HepG2 (cell line): ENCODE results near the gene RNASE8. TPM values are rescaled to one million over a fixed set of nuclear protein-coding genes. Genes with fewer than 3 reads are reported as not detected.
A peak's percentile ranks its signal among the peaks of the same experiment; 100 is the strongest.

Experiments
- ATF7 ChIP-seq, 2 experiments: fragments of 450-650 bp in 1 of 2; sonication (generic) in 1 of 2; formaldehyde crosslinking in 1 of 2; IDR thresholded peaks; 2 replicates each; pipeline versions ENCODE4 v1.4.0 to v1.6.1; 2016 to 2020; ENCODE audit warnings: antibody characterized with exemption in 1 of 2, mild to moderate bottlenecking in 1 of 2, missing genetic modification reagents in 1 of 2
- BRD4 ChIP-seq: sonication (generic); formaldehyde crosslinking; IDR thresholded peaks from 2 replicates; pipeline ENCODE4 v1.4.0; 2020; ENCODE audit warnings: missing genetic modification reagents
- EEA1 ChIP-seq: sonication (generic); formaldehyde crosslinking; IDR thresholded peaks from 2 replicates; pipeline ENCODE4 v1.5.1; 2020; ENCODE audit warnings: mild to moderate bottlenecking, missing genetic modification reagents, borderline replicate concordance
- EED ChIP-seq: sonication (generic); formaldehyde crosslinking; IDR thresholded peaks from 2 replicates; pipeline ENCODE4 v1.5.0; 2020; ENCODE audit warnings: mild to moderate bottlenecking, missing genetic modification reagents
- ELF3 ChIP-seq: IDR thresholded peaks from 2 replicates; pipeline ENCODE4 v1.6.1; 2016; ENCODE audit warnings: missing genetic modification reagents, missing compliant biosample characterization
- FOSL1 ChIP-seq: sonication (generic); formaldehyde crosslinking; IDR thresholded peaks from 2 replicates; pipeline ENCODE4 v1.9.0; 2021; ENCODE audit warnings: missing genetic modification reagents, borderline replicate concordance
- HNRNPH1 ChIP-seq: fragments of 200-400 bp; formaldehyde crosslinking; optimal IDR thresholded peaks from 2 replicates; pipeline ENCODE3; 2017; ENCODE audit warnings: mild to moderate bottlenecking, low read depth, low read length
- MYPOP ChIP-seq: sonication (generic); formaldehyde crosslinking; IDR thresholded peaks from 2 replicates; pipeline ENCODE4 v1.8.1; 2023; ENCODE audit warnings: mild to moderate bottlenecking, moderate library complexity, missing genetic modification reagents
- PAWR ChIP-seq: sonication (generic); formaldehyde crosslinking; IDR thresholded peaks from 2 replicates; pipeline ENCODE4 v1.4.0; 2020; ENCODE audit warnings: missing genetic modification reagents, mild to moderate bottlenecking, borderline replicate concordance
- RFXANK ChIP-seq: IDR thresholded peaks from 2 replicates; pipeline ENCODE4 v1.6.1; 2016
- SMARCE1 ChIP-seq: fragments of 450-650 bp; IDR thresholded peaks from 2 replicates; pipeline ENCODE4 v1.6.1; 2017; ENCODE audit warnings: borderline replicate concordance
- SOX5 ChIP-seq: IDR thresholded peaks from 2 replicates; pipeline ENCODE4 v1.6.1; 2016; ENCODE audit warnings: borderline replicate concordance
- TRIM24 ChIP-seq: sonication (generic); formaldehyde crosslinking; IDR thresholded peaks from 2 replicates; pipeline ENCODE4 v1.8.0; 2022; ENCODE audit warnings: mild to moderate bottlenecking, missing genetic modification reagents
- TSC22D2 ChIP-seq: sonication (generic); formaldehyde crosslinking; IDR thresholded peaks from 2 replicates; pipeline ENCODE4 v1.5.1; 2020; ENCODE audit warnings: missing genetic modification reagents, mild to moderate bottlenecking, borderline replicate concordance
- ZFP36L1 ChIP-seq: sonication (generic); formaldehyde crosslinking; IDR thresholded peaks from 2 replicates; pipeline ENCODE4 v1.8.0; 2022; ENCODE audit warnings: mild to moderate bottlenecking, missing genetic modification reagents, moderate library complexity
- ZFP37 ChIP-seq: sonication (generic); formaldehyde crosslinking; IDR thresholded peaks from 2 replicates; pipeline ENCODE4 v1.4.0; 2020; ENCODE audit warnings: missing genetic modification reagents, borderline replicate concordance
- ZFP82 ChIP-seq: sonication (generic); formaldehyde crosslinking; IDR thresholded peaks from 2 replicates; pipeline ENCODE4 v1.5.1; 2020; ENCODE audit warnings: mild to moderate bottlenecking, missing genetic modification reagents, borderline replicate concordance
- ZNF431 ChIP-seq: sonication (generic); formaldehyde crosslinking; IDR thresholded peaks from 2 replicates; pipeline ENCODE4 v1.9.0; 2022; ENCODE audit warnings: missing genetic modification reagents, low read depth, mild to moderate bottlenecking, borderline replicate concordance
- ZNF619 ChIP-seq: sonication (generic); formaldehyde crosslinking; IDR thresholded peaks from 2 replicates; pipeline ENCODE4 v1.4.0; 2020; ENCODE audit warnings: mild to moderate bottlenecking, missing genetic modification reagents
- ZNF670 ChIP-seq: sonication (generic); formaldehyde crosslinking; IDR thresholded peaks from 2 replicates; pipeline ENCODE4 v1.8.0; 2022; ENCODE audit warnings: mild to moderate bottlenecking, missing genetic modification reagents, borderline replicate concordance
- ZSCAN12 ChIP-seq: sonication (generic); formaldehyde crosslinking; IDR thresholded peaks from 2 replicates; pipeline ENCODE4 v1.9.0; 2021; ENCODE audit warnings: mild to moderate bottlenecking, missing genetic modification reagents
- polyA plus RNA-seq, 8 experiments: library from polyadenylated mRNA; depleted of rRNA in 3 of 8; stranded (reverse) in 7 of 8; unstranded in 1 of 8; fragments of >200 nt; fragmentation: Illumina TruSeq in 4 of 8; extraction: Trizol in 4 of 8; gene quantifications; 2 replicates each; pipeline versions ENCODE4 v1.2.1 to v1.2.3, GENCODE V29; 2011 to 2016; ENCODE audit warnings: low read depth in 4 of 8, missing spikeins in 1 of 8, mixed read lengths in 1 of 8; ENCODE audit not compliant: insufficient read depth in 1 of 8
- total RNA-seq, 5 experiments: library from RNA; depleted of rRNA; stranded (reverse); fragments of >200 nt; fragmentation: Illumina TruSeq; extraction: Trizol; gene quantifications; 2 replicates each; pipeline ENCODE4 v1.2.3, GENCODE V29; 2016; ENCODE audit warnings: low read depth in 1 of 5
- TF ChIP-seq, protein P1 (sequence below): sonication (generic); formaldehyde crosslinking; IDR thresholded peaks from 2 replicates; pipeline ENCODE4 v1.5.0; 2020; ENCODE audit warnings: mild to moderate bottlenecking, missing genetic modification reagents, borderline replicate concordance

RNASE8 gene
- total and polyA plus RNA-seq, 2 of the 13 experiments (the other 11 are each of a cell fraction or from before 2014, with no cell fraction given), result not detected

GRCh38 chr14:21103710-21104447, 46.3 kb downstream of the RNASE8 start (continued):
- TF ChIP-seq ZFP82 (peak; percentile 94), SOX5 (peak; percentile 41; the same call in 1 of the 2 replicates), ELF3 (CRISPR knock-in tag) (peak; percentile 79), MYPOP (CRISPR knock-in tag) (peak; percentile 97), ZSCAN12 (CRISPR knock-in tag) (peak; percentile 74), EED (CRISPR knock-in tag) (peak; percentile 100), TSC22D2 (peak; percentile 71), ZNF670 (CRISPR knock-in tag) (peak; percentile 100), EEA1 (CRISPR knock-in tag) (peak; percentile 99), TRIM24 (CRISPR knock-in tag) (no peak), RFXANK (CRISPR knock-in tag) (peak; percentile 90), ATF7 (IDR thresholded peaks at IDR 0.05) (peak; percentile 94), ATF7 (CRISPR knock-in tag; IDR thresholded peaks at IDR 0.05) (peak; percentile 31; the same call in 1 of the 2 replicates), SMARCE1 (no peak), HNRNPH1 (no peak), ZNF619 (peak; percentile 98), ZNF431 (peak; percentile 98), ZFP36L1 (CRISPR knock-in tag) (peak; percentile 98), ZFP37 (no peak; the same call in 1 of the 2 replicates), BRD4 (peak; percentile 93), PAWR (CRISPR knock-in tag) (peak; percentile 98), FOSL1 (peak; percentile 95)
- TF ChIP-seq, protein P1, sequence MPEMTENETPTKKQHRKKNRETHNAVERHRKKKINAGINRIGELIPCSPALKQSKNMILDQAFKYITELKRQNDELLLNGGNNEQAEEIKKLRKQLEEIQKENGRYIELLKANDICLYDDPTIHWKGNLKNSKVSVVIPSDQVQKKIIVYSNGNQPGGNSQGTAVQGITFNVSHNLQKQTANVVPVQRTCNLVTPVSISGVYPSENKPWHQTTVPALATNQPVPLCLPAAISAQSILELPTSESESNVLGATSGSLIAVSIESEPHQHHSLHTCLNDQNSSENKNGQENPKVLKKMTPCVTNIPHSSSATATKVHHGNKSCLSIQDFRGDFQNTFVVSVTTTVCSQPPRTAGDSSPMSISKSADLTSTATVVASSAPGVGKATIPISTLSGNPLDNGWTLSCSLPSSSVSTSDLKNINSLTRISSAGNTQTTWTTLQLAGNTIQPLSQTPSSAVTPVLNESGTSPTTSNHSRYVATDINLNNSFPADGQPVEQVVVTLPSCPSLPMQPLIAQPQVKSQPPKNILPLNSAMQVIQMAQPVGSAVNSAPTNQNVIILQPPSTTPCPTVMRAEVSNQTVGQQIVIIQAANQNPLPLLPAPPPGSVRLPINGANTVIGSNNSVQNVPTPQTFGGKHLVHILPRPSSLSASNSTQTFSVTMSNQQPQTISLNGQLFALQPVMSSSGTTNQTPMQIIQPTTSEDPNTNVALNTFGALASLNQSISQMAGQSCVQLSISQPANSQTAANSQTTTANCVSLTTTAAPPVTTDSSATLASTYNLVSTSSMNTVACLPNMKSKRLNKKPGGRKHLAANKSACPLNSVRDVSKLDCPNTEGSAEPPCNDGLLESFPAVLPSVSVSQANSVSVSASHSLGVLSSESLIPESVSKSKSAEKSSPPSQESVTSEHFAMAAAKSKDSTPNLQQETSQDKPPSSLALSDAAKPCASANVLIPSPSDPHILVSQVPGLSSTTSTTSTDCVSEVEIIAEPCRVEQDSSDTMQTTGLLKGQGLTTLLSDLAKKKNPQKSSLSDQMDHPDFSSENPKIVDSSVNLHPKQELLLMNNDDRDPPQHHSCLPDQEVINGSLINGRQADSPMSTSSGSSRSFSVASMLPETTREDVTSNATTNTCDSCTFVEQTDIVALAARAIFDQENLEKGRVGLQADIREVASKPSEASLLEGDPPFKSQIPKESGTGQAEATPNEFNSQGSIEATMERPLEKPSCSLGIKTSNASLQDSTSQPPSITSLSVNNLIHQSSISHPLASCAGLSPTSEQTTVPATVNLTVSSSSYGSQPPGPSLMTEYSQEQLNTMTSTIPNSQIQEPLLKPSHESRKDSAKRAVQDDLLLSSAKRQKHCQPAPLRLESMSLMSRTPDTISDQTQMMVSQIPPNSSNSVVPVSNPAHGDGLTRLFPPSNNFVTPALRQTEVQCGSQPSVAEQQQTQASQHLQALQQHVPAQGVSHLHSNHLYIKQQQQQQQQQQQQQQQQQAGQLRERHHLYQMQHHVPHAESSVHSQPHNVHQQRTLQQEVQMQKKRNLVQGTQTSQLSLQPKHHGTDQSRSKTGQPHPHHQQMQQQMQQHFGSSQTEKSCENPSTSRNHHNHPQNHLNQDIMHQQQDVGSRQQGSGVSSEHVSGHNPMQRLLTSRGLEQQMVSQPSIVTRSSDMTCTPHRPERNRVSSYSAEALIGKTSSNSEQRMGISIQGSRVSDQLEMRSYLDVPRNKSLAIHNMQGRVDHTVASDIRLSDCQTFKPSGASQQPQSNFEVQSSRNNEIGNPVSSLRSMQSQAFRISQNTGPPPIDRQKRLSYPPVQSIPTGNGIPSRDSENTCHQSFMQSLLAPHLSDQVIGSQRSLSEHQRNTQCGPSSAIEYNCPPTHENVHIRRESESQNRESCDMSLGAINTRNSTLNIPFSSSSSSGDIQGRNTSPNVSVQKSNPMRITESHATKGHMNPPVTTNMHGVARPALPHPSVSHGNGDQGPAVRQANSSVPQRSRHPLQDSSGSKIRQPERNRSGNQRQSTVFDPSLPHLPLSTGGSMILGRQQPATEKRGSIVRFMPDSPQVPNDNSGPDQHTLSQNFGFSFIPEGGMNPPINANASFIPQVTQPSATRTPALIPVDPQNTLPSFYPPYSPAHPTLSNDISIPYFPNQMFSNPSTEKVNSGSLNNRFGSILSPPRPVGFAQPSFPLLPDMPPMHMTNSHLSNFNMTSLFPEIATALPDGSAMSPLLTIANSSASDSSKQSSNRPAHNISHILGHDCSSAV (CRISPR knock-in tag), result peak; percentile 95; the same call in 1 of the 2 replicates
